Breast epithelium (tissue), 4 donors: ENCODE data around the gene SLC15A1. TPM values are rescaled to one million over a fixed set of nuclear protein-coding genes. Genes with fewer than 3 reads are reported as not detected.

Source experiments
- DNase-seq, 2 donors: peaks; one replicate each; pipeline ENCODE4 v3.0.0-alpha.2; 2019; ENCODE audit warnings: low spot score in 2 of 2
- H3K27ac ChIP-seq, 2 donors: fragments of 200-600 bp; sonication (generic) in 1 of 2; one replicate each; pipeline ENCODE4 v1.5.1; 2016 to 2019; ENCODE audit warnings: mild to moderate bottlenecking in 1 of 2
- H3K27me3 ChIP-seq, 2 donors: fragments of 200-600 bp; sonication (generic) in 1 of 2; one replicate each; pipeline versions ENCODE4 v1.5.1 to v1.6.0; 2017 to 2019; ENCODE audit warnings: control low read depth in 1 of 2, mild to moderate bottlenecking in 1 of 2
- H3K36me3 ChIP-seq: fragments of 200-600 bp; one replicate; pipeline ENCODE4 v1.5.1; 2019
- H3K4me1 ChIP-seq, 2 donors: fragments of 200-600 bp; sonication (generic); one replicate each; pipeline ENCODE4 v1.5.1; 2016 to 2019; ENCODE audit warnings: control low read depth in 1 of 2
- H3K4me3 ChIP-seq, 3 donors: fragments of 200-600 bp; sonication (generic); 1 replicate in 2 of 3; 2 replicates in 1 of 3; pipeline ENCODE4 v1.5.1; 2016 to 2019; ENCODE audit warnings: mild to moderate bottlenecking in 3 of 3, moderate library complexity in 2 of 3
- H3K9me3 ChIP-seq, 2 donors: fragments of 200-600 bp; sonication (generic) in 1 of 2; one replicate each; pipeline ENCODE4 v1.5.1; 2016 to 2019; ENCODE audit warnings: control low read depth in 1 of 2
- POLR2A ChIP-seq: fragments of 450-650 bp; IDR thresholded peaks from one replicate; pipeline ENCODE4 v1.6.1; 2016; ENCODE audit warnings: antibody characterized with exemption, mild to moderate bottlenecking, moderate library complexity
- POLR2AphosphoS5 ChIP-seq, 3 donors: sonication (generic); formaldehyde crosslinking; IDR thresholded peaks; one replicate each; pipeline ENCODE4 v1.6.1; 2017; ENCODE audit warnings: antibody characterized with exemption in 3 of 3
- intact Hi-C: fragments of 100-400 bp; cut with DNase I; formaldehyde crosslinking; loops from one replicate; pipeline ENCODE4 v1.15.1; 2023; ENCODE audit warnings: low total_unique reads
- total RNA-seq, 3 donors: library from RNA; depleted of rRNA; stranded (reverse); fragments of >200 nt; gene quantifications; one replicate each; pipeline ENCODE4 v1.1.0, GENCODE V29; 2016
- TF ChIP-seq, protein P1 (sequence below), 3 donors: fragments of 450-650 bp; IDR thresholded peaks; one replicate each; pipeline ENCODE4 v1.5.1; 2016 to 2017; ENCODE audit warnings: antibody characterized with exemption in 3 of 3, mild to moderate bottlenecking in 3 of 3, moderate library complexity in 3 of 3

The SLC15A1 gene
- total RNA-seq, 3 donors from 2014 or later: 1.3 TPM; not detected in 2

DNA sequence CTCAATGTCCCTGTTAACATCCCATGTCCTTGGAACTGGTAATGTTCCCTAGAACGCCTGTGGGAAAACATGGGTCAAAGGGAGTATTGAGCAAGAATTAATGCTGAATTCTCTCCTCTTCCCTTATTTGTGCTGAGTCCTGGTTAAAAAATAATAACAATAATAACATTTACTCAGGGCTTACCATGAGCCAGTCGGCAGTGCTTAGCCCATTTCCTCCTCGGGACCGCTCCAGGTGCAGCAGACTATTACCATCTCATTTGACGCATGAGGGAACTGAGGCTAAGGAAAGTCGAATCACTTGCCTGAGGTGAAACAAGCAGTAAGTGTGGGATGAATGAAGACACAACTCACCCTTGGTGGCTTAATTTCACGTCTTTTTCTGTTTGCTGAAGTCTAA, 33.6 kb upstream of the SLC15A1 start:
- no peaks in the 10 kb centered on the region for H3K9me3 ChIP-seq
- intact Hi-C loops: no loop called here
- no peaks in the 10 kb centered on the region for H3K36me3 ChIP-seq
- H3K27ac ChIP-seq: no peak overlapping the region
- H3K4me1 ChIP-seq: no peaks in the 10 kb centered on the region
- TF ChIP-seq POLR2A (no peak), POLR2AphosphoS5 (IDR thresholded peaks at IDR 0.05) (no peak)
- TF ChIP-seq, protein P1, sequence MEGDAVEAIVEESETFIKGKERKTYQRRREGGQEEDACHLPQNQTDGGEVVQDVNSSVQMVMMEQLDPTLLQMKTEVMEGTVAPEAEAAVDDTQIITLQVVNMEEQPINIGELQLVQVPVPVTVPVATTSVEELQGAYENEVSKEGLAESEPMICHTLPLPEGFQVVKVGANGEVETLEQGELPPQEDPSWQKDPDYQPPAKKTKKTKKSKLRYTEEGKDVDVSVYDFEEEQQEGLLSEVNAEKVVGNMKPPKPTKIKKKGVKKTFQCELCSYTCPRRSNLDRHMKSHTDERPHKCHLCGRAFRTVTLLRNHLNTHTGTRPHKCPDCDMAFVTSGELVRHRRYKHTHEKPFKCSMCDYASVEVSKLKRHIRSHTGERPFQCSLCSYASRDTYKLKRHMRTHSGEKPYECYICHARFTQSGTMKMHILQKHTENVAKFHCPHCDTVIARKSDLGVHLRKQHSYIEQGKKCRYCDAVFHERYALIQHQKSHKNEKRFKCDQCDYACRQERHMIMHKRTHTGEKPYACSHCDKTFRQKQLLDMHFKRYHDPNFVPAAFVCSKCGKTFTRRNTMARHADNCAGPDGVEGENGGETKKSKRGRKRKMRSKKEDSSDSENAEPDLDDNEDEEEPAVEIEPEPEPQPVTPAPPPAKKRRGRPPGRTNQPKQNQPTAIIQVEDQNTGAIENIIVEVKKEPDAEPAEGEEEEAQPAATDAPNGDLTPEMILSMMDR (IDR thresholded peaks at IDR 0.05): no peak
- no peak for DNase-seq
- no peaks in the 10 kb centered on the region for H3K27me3 ChIP-seq
- no peak overlapping the region for H3K4me3 ChIP-seq

DNA sequence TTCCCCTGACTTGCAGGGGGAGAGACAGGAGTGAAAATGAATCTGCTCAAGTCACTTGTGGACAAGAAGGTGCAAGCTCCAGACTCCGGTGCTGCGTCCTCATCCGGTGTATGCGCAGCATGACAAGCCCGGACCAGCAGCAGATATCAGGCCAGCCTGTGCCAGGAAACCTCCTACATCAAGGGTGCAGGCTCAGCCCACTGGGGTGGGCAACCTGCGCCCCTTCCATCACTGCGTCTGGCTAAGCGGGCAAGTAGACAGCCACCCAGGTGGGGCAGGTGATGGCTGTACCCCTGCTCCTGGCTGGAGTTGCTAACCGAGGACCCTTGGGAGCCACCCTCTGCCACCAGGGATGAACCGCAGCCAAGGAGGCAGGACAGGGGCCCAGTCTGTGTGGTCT, 32.9 kb upstream of the SLC15A1 start:
- Histone ChIP-seq H3K27ac (no peak overlapping the region), H3K27me3 (no peaks in the 10 kb centered on the region), H3K4me3 (no peak overlapping the region), H3K36me3 (no peaks in the 10 kb centered on the region), H3K4me1 (no peaks in the 10 kb centered on the region), H3K9me3 (no peaks in the 10 kb centered on the region)
- intact Hi-C loops: no loop called here
- TF ChIP-seq, protein P1 (IDR thresholded peaks at IDR 0.05): no peak
- TF ChIP-seq POLR2A (no peak), POLR2AphosphoS5 (IDR thresholded peaks at IDR 0.05) (no peak)
- DNase-seq: no peak

DNA sequence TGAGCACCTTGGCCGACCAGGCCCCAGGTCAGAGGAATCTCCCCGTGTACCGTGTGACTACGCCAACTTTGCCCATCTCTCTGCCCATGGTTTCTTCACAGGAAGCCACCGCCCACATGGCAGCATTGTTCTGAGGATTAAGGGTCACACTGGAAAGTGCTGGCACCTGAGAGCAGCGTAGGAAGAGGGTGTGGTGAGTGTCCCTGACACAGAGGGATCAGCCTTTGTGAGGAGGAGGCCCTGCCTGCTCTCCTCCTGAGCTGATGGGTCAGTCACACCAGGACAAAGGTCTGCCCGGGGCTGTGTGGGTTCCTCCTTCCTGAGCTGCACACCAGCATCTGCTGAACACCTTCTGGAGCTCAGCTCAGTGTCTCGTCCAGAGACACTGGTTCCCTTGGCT, 32.2 kb upstream of the SLC15A1 start:
- Histone ChIP-seq H3K4me3 (no peak overlapping the region), H3K9me3 (no peaks in the 10 kb centered on the region), H3K27me3 (no peaks in the 10 kb centered on the region), H3K4me1 (no peaks in the 10 kb centered on the region), H3K27ac (no peak overlapping the region), H3K36me3 (no peaks in the 10 kb centered on the region)
- no peak for DNase-seq
- intact Hi-C loops: no loop called here
- TF ChIP-seq POLR2AphosphoS5 (IDR thresholded peaks at IDR 0.05) (no peak), POLR2A (no peak)
- TF ChIP-seq, protein P1 (IDR thresholded peaks at IDR 0.05): no peak

DNA sequence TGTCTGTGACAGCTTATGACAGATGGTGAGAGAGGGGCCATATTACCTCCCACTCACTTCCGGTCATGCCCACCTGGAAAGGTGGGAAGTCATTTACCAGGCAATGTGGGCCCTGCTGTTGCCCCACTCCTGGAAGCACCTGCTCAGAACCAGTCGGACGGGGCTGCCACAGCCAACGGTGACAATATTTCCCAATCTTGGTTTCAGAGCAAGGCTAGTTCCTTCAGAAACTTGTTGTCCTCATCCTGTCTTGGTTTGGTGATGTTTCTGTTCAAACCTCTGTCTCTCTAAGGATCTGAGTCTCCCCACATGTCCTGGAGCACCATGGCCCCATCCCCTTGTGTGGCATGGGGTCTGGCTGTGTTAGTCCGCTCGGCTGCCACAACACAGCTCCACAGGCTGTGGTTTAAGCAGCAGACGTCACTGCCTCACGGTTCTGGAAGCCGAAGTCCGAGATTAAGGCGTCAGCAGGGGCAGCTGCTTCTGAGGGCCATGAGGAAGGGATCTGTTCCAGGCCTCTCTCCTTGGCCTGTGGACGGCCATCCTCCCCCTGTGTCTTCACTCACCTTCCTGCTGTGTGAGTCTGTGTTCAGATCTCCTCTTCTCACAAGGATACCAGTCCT, 31.5 kb upstream of the SLC15A1 start:
- no peak for TF ChIP-seq POLR2AphosphoS5 (IDR thresholded peaks at IDR 0.05)
- TF ChIP-seq POLR2A: no peak
- TF ChIP-seq, protein P1 (IDR thresholded peaks at IDR 0.05): no peak
- H3K4me1 ChIP-seq: no peaks in the 10 kb centered on the region
- DNase-seq: no peak
- H3K36me3 ChIP-seq: no peaks in the 10 kb centered on the region
- intact Hi-C loops: no loop called here
- H3K27me3 ChIP-seq: no peaks in the 10 kb centered on the region
- no peak overlapping the region for H3K27ac ChIP-seq
- H3K9me3 ChIP-seq: no peaks in the 10 kb centered on the region
- no peak overlapping the region for H3K4me3 ChIP-seq

DNA sequence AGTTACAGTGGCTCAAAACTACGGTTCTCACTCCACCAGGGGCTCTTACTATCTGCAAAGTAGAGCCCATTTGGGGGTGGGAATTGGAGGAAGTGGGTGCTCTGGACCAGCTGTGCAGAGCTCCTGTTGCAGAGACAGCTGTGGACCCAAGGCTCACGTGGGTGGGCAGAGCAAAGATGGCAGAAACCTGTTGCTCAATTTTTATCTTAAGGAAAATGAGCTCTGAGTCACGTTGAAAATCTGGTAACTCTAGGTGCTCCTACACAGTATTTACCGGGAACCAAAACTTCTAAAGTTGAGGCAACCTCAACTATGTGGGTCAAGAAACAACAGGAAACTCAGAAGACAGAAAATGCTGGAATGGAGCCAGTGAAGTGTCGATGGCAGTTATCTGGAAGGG, 30.2 kb upstream of the SLC15A1 start:
- intact Hi-C loops: no loop called here
- Histone ChIP-seq H3K4me3 (no peak overlapping the region), H3K36me3 (no peaks in the 10 kb centered on the region), H3K27ac (no peak overlapping the region), H3K4me1 (no peaks in the 10 kb centered on the region), H3K27me3 (no peaks in the 10 kb centered on the region), H3K9me3 (no peaks in the 10 kb centered on the region)
- no peak for DNase-seq
- TF ChIP-seq, protein P1 (IDR thresholded peaks at IDR 0.05): no peak
- TF ChIP-seq POLR2AphosphoS5 (IDR thresholded peaks at IDR 0.05) (no peak), POLR2A (no peak)
